RWPE2 (cell line): ENCODE measurements around the gene MBLAC2.
A peak's percentile ranks its signal among the peaks of the same experiment; 100 is the strongest.

Source experiments
- ATAC-seq: fragments of 200-7000 bp; cut with Tn5 transposase; 3 replicates; pipeline ENCODE4 v1.9.1; 2021; ENCODE audit warnings: low read depth
- DNase-seq: peaks from one replicate; pipeline ENCODE4 v3.0.0-alpha.2; 2020; ENCODE audit warnings: low spot score
- H3K27ac ChIP-seq: fragments of 450-650 bp; 2 replicates; pipeline ENCODE4 v1.5.1; 2017; ENCODE audit warnings: mild to moderate bottlenecking; ENCODE audit not compliant: poor library complexity, severe bottlenecking
- H3K27me3 ChIP-seq: fragments of 250-450 bp; sonication (Bioruptor Pico); 2 replicates; pipeline ENCODE4 v1.5.1; 2021; ENCODE audit warnings: mild to moderate bottlenecking, moderate library complexity; ENCODE audit not compliant: insufficient read depth, poor library complexity, severe bottlenecking
- H3K36me3 ChIP-seq: fragments of 250-450 bp; sonication (Bioruptor Pico); 2 replicates; pipeline ENCODE4 v1.5.1; 2020; ENCODE audit warnings: low read depth, mild to moderate bottlenecking, moderate library complexity
- H3K4me1 ChIP-seq: fragments of 250-450 bp; sonication (Bioruptor Pico); 2 replicates; pipeline ENCODE4 v1.5.1; 2021; ENCODE audit warnings: mild to moderate bottlenecking, moderate library complexity; ENCODE audit not compliant: insufficient read depth, poor library complexity, severe bottlenecking
- H3K4me3 ChIP-seq: fragments of 250-450 bp; sonication (Bioruptor Pico); 2 replicates; pipeline ENCODE4 v1.5.1; 2021; ENCODE audit warnings: mild to moderate bottlenecking, moderate library complexity; ENCODE audit not compliant: severe bottlenecking
- H3K9me3 ChIP-seq: fragments of 250-450 bp; sonication (Bioruptor Pico); 2 replicates; pipeline ENCODE4 v1.5.1; 2021; ENCODE audit warnings: mild to moderate bottlenecking, moderate library complexity; ENCODE audit not compliant: severe bottlenecking
- CTCF ChIP-seq: fragments of 450-650 bp; IDR thresholded peaks from one replicate; pipeline ENCODE4 v1.5.1; 2017; ENCODE audit warnings: mild to moderate bottlenecking, moderate library complexity; ENCODE audit not compliant: poor library complexity, severe bottlenecking

The MBLAC2 gene

DNA sequence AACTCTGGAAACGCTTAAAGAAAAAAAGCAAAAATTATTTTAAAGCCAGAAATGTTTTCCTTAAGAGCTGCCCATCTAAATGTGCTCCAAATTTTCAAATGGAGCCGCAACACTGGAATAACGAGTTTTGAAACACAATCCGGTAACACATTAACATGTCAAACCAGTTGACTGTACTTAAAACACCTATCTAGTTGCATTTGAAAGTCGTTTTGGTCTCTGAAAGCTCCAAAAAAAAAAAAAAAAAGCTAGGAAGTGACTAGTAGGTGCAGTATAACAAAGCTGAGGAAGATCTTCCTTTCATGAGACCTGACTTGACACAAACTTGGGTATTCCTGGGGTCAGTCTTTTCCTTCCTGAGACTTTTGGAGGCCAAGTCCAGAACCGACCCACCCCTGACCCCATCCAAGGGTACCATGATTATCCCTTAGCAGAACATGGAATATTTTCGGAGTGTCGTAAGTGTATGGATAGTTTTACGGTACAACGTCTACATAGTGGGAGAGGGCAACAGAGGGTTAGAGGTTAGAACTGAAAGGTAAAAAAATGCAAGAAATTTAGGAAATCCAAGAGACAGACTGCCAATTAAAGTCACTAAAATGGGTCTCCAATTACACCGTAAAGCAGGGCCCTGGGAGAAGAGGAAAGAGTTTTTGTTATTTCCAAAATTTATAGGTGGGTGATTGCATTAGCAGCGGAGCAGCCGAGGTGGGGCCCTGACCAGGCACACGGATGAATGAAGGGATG, 65.8 kb downstream of the MBLAC2 start:
- ATAC-seq (peak; percentile 5; the same call in 1 of the 3 replicates), DNase-seq (no peak)
- H3K4me3 ChIP-seq = peak overlapping the region; percentile 83
- peaks cover 30% of the 10 kb centered on the region for H3K36me3 ChIP-seq
- H3K27ac ChIP-seq = peak overlapping the region; percentile 83
- H3K27me3 ChIP-seq = no peaks in the 10 kb centered on the region
- peaks cover 28% of the 10 kb centered on the region for H3K4me1 ChIP-seq
- no peaks in the 10 kb centered on the region for H3K9me3 ChIP-seq
- no peak for TF ChIP-seq CTCF
